ENCODE measurements around the gene PCBP2.

- TF ChIP-seq, protein P1, sequence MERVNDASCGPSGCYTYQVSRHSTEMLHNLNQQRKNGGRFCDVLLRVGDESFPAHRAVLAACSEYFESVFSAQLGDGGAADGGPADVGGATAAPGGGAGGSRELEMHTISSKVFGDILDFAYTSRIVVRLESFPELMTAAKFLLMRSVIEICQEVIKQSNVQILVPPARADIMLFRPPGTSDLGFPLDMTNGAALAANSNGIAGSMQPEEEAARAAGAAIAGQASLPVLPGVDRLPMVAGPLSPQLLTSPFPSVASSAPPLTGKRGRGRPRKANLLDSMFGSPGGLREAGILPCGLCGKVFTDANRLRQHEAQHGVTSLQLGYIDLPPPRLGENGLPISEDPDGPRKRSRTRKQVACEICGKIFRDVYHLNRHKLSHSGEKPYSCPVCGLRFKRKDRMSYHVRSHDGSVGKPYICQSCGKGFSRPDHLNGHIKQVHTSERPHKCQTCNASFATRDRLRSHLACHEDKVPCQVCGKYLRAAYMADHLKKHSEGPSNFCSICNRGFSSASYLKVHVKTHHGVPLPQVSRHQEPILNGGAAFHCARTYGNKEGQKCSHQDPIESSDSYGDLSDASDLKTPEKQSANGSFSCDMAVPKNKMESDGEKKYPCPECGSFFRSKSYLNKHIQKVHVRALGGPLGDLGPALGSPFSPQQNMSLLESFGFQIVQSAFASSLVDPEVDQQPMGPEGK (CRISPR knock-in tag; IDR thresholded peaks at IDR 0.05; ENCODE audit: borderline replicate concordance), result no peak
- TF ChIP-seq SNAI2 (CRISPR knock-in tag; IDR thresholded peaks at IDR 0.05), result no peak
- TF ChIP-seq ZFP30 (CRISPR knock-in tag; IDR thresholded peaks at IDR 0.05), result no peak
- no peak for TF ChIP-seq CREB5 (CRISPR knock-in tag; IDR thresholded peaks at IDR 0.05; ENCODE audit: low read depth)
- no peak for TF ChIP-seq ARNTL (CRISPR knock-in tag; IDR thresholded peaks at IDR 0.05; ENCODE audit: borderline replicate concordance, low read depth)
- no peak for TF ChIP-seq ZFP3 (CRISPR knock-in tag; IDR thresholded peaks at IDR 0.05)
- no peak for TF ChIP-seq TSHZ2 (CRISPR knock-in tag; IDR thresholded peaks at IDR 0.05)
- TF ChIP-seq BACH2 (CRISPR knock-in tag; IDR thresholded peaks at IDR 0.05; ENCODE audit: borderline replicate concordance), result no peak
- TF ChIP-seq, protein P2, sequence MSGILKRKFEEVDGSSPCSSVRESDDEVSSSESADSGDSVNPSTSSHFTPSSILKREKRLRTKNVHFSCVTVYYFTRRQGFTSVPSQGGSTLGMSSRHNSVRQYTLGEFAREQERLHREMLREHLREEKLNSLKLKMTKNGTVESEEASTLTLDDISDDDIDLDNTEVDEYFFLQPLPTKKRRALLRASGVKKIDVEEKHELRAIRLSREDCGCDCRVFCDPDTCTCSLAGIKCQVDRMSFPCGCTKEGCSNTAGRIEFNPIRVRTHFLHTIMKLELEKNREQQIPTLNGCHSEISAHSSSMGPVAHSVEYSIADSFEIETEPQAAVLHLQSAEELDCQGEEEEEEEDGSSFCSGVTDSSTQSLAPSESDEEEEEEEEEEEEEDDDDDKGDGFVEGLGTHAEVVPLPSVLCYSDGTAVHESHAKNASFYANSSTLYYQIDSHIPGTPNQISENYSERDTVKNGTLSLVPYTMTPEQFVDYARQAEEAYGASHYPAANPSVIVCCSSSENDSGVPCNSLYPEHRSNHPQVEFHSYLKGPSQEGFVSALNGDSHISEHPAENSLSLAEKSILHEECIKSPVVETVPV (CRISPR knock-in tag; IDR thresholded peaks at IDR 0.05), result no peak
- TF ChIP-seq PPARA (CRISPR knock-in tag; IDR thresholded peaks at IDR 0.05; ENCODE audit: borderline replicate concordance), result no peak
- no peak for TF ChIP-seq RARB (CRISPR knock-in tag; IDR thresholded peaks at IDR 0.05)
- TF ChIP-seq OSR1 (CRISPR knock-in tag; IDR thresholded peaks at IDR 0.05), result no peak
Observed at GRCh38 chr12:53505555-53506449, 53.9 kb downstream of the PCBP2 start.
